Natural killer cell treated with Interleukin-12 subunit alpha and Interleukin-12 subunit beta and Interleukin-15 and Interleukin-18, amount 100 ng/mL, for 72 hours (primary cell): Measurements from ENCODE around the gene ANKEF1. TPM values are rescaled to one million over a fixed set of nuclear protein-coding genes. Genes with fewer than 3 reads are reported as not detected.
A peak's percentile ranks its signal among the peaks of the same experiment; 100 is the strongest.

Source experiments
- ATAC-seq, 2 donors: fragments of 150-1000 bp; cut with Tn5 transposase in 1 of 2; sonication (Bioruptor Pico), chemical (Tn5 transposase) in 1 of 2; 2 replicates each; pipeline ENCODE4 v1.10.0; 2021
- DNase-seq: peaks from one replicate; pipeline ENCODE4 v3.0.0; 2022; ENCODE audit warnings: low spot score
- H3K27ac Mint-ChIP-seq, 2 donors: 1 replicate in 1 of 2; 2 replicates in 1 of 2; pipeline ENCODE4 v1.8.0; 2022; ENCODE audit warnings: mixed read lengths in 2 of 2, mild to moderate bottlenecking in 1 of 2, moderate library complexity in 1 of 2
- H3K27me3 Mint-ChIP-seq, 2 donors: 1 replicate in 1 of 2; 2 replicates in 1 of 2; pipeline ENCODE4 v1.8.0; 2022; ENCODE audit warnings: mixed read lengths in 2 of 2
- H3K36me3 Mint-ChIP-seq: one replicate; pipeline ENCODE4 v1.8.0; 2022; ENCODE audit warnings: mixed read lengths
- H3K4me1 Mint-ChIP-seq, 2 donors: 1 replicate in 1 of 2; 2 replicates in 1 of 2; pipeline ENCODE4 v1.8.0; 2022; ENCODE audit warnings: low read depth in 2 of 2, mixed read lengths in 2 of 2, mild to moderate bottlenecking in 1 of 2
- H3K4me3 Mint-ChIP-seq: one replicate; pipeline ENCODE4 v1.8.0; 2022; ENCODE audit warnings: mixed read lengths
- H3K9me3 Mint-ChIP-seq: 2 replicates; pipeline ENCODE4 v1.8.0; 2022; ENCODE audit warnings: mixed read lengths
- total RNA-seq, 2 donors: library from RNA; stranded (reverse); gene quantifications; one replicate each; pipeline ENCODE4 v1.2.3, GENCODE V29; 2022

Gene ANKEF1
- 1 to 10 TPM; 1.8 to 4.4 TPM for total RNA-seq

DNA sequence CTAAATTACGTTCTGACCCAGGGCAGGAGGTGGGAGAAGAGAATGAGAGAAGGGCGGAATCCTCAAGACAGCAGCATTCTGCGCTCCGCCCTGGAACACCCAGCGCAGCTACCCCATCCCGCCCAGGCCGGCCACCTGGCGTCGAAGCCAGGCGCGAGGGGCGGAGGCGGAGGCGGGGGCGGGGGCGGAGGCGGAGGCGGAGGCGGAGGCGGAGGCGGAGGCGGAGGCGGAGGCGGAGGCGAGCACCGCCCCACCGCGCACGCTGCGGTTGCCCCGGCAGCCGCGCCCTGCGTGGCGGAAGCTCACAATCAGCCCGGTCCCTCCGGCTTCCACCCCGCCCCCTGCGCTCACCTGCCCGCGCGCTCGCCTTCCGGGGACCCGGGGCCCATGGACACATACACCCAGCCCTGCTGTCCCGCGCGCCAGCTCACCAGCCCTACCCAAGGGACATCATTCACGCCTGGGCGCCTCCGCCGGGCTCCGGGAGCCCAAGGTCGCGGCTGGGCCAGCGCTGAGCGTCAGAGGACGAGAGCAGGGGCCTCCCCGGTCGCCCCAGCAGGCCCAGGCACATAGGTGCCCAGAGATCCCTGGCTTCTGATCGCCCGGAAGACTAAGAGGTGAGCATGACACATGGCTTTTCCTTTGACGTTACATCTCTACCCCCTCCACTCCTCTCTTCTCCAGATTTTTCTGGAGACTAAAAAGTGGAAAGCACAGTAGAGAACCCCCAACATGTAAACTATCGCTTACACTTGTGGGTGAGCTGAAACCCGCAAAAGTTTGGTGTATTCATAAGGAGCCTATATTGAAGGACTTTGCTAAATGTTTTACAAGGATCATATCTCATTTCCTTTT is at the start of gene ANKEF1:
Gene ANKEF1 (plus strand): TSS at position 271 of the 855 bp plus-strand sequence. CDS start 3,315 bp downstream, outside the sequence.
- peak within 1 kb of the TSS in 1 of 2 donors; percentile 19 for H3K27ac Mint-ChIP-seq
- peak; percentile 96 to 99 for ATAC-seq
- peak; percentile 77 for DNase-seq
- H3K4me3 Mint-ChIP-seq, result peak within 1 kb of the TSS; percentile 79
- H3K4me1 Mint-ChIP-seq, result peaks cover 3 to 8% of the 10 kb centered on the region in 2 donors
- no peaks in the 10 kb centered on the region for H3K9me3 Mint-ChIP-seq
- peaks cover 8 to 11% of the 10 kb centered on the region in 2 donors for H3K27me3 Mint-ChIP-seq
- no peaks in the 10 kb centered on the region for H3K36me3 Mint-ChIP-seq

DNA sequence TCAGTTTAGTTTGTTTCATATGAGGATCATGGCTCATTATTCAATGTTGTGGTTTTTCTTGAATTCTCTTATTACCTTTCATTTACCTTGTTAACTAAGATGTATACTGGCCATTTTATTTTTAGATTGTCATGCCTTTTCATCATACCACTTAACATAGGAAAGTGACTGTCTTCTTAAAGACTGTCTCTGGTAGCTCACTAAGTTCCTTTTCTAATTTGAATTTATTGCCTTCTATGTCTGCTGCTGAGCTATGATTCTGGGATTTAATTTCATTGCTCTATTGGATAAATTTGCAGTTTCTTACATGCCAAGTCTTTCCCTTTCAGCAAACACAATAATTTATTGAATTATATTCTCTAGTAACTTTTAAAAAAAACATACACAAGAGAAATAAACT is 49.5 kb upstream of the ANKEF1 start:
- no peak for ATAC-seq
- Mint-ChIP-seq H3K27me3 (peaks cover 16 to 23% of the 10 kb centered on the region in 2 donors), H3K4me3 (no peak overlapping the region), H3K27ac (no peak overlapping the region), H3K9me3 (no peaks in the 10 kb centered on the region), H3K36me3 (no peaks in the 10 kb centered on the region), H3K4me1 (no peaks in the 10 kb centered on the region)
- DNase-seq, result no peak

DNA sequence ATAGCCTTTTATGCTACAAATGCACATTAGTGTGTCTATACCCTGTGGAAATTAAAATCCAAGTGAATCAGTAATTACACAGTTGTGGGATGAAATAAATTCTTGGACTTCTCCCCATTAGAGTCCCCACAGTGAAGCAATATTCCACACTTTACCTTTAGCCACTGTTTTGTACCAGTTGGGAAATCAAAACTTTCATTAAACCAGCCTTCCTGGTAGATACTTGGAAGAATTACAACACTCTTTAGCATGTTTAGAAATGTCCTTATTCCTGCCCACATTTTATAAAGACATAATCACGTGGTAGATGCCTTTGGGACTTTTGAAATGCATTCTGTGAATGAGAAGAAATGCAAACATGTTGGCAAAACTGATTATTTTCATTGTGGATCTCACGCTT is 49.0 kb upstream of the ANKEF1 start:
- Mint-ChIP-seq H3K4me1 (no peaks in the 10 kb centered on the region), H3K9me3 (no peaks in the 10 kb centered on the region), H3K4me3 (no peak overlapping the region), H3K27ac (no peak overlapping the region), H3K27me3 (peaks cover 16 to 23% of the 10 kb centered on the region in 2 donors), H3K36me3 (no peaks in the 10 kb centered on the region)
- ATAC-seq (no peak), DNase-seq (no peak)

DNA sequence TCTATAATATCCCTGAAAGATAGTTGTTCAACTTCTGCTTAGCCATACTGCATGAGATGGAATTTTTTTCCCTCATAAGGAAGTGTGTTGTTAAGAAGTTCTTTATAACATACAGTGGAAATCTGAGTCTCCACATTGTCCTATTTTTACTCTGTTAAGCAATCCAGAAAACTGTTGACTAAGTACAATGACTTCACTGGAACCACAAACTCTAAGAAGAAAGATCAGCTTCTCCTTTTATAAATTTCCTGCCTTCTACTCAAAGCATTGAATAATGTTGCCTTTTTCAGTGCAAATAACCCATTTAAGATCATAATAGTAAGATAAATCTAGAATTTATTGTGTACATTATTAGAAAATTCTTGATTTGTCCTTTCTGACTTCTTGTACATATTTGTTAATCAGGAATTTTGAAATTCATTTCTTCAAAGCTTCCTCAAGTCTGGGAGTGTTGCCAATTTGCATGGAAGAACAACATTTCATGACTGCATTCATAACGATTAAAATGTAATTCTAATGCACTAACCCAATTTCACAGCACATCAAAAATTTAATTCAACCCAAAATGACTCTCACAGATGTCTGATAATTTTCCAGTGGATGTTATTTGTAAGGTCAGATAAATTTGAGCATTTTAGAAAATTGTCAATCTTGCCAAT is 45.6 kb upstream of the ANKEF1 start:
- ATAC-seq (no peak), DNase-seq (no peak)
- no peaks in the 10 kb centered on the region for H3K4me1 Mint-ChIP-seq
- no peaks in the 10 kb centered on the region for H3K9me3 Mint-ChIP-seq
- H3K4me3 Mint-ChIP-seq, result no peak overlapping the region
- peaks cover 14 to 23% of the 10 kb centered on the region in 2 donors for H3K27me3 Mint-ChIP-seq
- no peaks in the 10 kb centered on the region for H3K36me3 Mint-ChIP-seq
- H3K27ac Mint-ChIP-seq, result no peak overlapping the region

DNA sequence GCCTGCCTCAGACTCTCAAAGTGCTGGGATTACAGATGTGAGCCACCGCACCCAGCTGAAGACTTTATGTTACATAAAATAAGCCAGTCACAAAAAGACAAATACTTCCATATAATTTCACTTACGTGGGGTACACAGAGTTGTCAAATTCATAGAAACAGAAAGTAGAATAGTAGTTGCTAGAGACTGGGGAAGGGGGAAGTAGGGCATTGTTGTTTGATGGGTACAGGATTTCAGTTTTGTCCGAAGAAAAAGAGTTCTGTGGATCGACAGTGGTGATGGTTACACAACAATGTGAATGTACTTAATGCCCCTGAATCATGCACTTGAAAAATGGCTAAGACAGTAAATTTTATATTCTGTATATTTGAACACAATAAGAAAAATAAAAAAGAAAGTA is 41.6 kb upstream of the ANKEF1 start:
- Mint-ChIP-seq H3K9me3 (no peaks in the 10 kb centered on the region), H3K4me1 (no peaks in the 10 kb centered on the region), H3K36me3 (no peaks in the 10 kb centered on the region), H3K27ac (no peak overlapping the region), H3K27me3 (peaks cover 3 to 9% of the 10 kb centered on the region in 2 donors), H3K4me3 (no peak overlapping the region)
- ATAC-seq (no peak), DNase-seq (no peak)

DNA sequence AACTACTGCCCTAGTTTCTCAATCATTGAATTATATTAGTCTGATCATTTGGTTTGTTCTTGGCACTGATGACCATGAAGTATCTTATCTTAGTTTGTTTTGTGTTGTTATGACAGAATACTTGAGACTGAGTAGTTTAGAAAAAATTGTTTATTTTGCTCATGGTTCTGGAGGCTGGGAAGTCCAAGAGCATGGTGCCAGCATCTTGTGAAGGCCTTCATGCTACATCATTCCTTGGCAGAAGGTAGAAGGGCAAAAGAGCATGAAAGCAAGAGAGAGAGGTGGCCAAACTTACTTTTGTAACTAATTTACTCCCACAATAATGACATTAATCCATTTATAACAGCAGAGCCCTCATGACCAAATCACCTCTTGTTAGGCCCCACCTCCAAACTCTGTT is 40.1 kb upstream of the ANKEF1 start:
- H3K27me3 Mint-ChIP-seq, result no peaks in the 10 kb centered on the region
- no peaks in the 10 kb centered on the region for H3K36me3 Mint-ChIP-seq
- H3K4me3 Mint-ChIP-seq, result no peak overlapping the region
- H3K27ac Mint-ChIP-seq, result no peak overlapping the region
- ATAC-seq (no peak), DNase-seq (no peak)
- H3K9me3 Mint-ChIP-seq, result no peaks in the 10 kb centered on the region
- H3K4me1 Mint-ChIP-seq, result no peaks in the 10 kb centered on the region

DNA sequence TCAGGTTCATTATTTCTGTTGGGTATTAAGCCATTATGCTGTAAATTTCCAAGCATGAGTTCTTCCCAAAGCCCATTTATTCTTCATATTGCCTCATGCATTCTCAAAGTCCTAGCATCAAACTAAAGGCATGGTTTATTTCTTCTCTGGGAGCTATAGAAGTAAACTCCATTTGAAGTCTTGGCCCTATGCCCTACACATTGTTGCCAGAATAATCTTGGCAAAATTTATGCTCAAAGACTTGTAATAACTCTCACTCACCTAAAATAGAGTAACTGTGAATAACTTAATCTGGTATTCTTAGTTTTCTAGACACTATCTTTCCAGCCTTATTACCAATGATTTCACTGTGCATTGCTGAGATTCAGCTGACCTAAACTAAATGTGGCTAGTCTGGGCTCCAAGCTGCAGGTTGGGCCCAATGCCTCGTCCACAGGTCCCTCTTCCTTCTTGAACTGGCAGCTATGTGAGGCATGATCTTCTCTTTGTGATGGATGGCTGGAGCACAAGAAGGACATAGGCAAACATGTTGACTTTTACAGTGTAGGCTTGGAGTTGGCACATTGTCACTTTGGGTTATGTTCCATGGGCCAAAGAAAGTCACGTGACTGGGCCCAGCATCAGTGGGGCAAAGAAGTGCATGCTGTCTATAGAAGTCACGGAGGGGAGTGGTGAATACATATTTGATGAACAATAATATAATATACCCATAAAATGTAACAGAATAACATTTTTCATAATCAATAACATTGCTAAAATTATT is 39.1 kb upstream of the ANKEF1 start:
- Mint-ChIP-seq H3K36me3 (no peaks in the 10 kb centered on the region), H3K4me3 (no peak overlapping the region), H3K27ac (no peak overlapping the region), H3K4me1 (no peaks in the 10 kb centered on the region), H3K9me3 (no peaks in the 10 kb centered on the region), H3K27me3 (no peaks in the 10 kb centered on the region)
- no peak for DNase-seq
- no peak for ATAC-seq

DNA sequence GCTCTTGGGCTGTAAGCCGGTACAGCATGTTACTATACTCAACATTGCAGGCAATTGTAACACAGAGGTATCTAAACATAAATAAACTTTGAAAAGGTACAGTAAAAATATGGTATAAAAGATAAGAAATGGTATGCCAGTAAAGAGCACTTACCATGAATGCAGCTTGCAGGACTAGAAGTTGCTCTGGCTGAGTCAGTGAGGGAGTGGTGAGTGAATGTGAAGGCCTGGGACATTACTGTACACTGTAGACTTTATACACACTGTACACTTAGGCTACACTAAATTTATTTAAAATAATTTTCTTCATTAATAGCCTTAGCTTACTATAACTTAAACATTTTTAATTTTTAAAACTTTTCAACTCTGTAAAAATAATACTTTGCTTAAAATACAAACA is 37.8 kb upstream of the ANKEF1 start:
- Mint-ChIP-seq H3K27me3 (no peaks in the 10 kb centered on the region), H3K36me3 (no peaks in the 10 kb centered on the region), H3K27ac (no peak overlapping the region), H3K9me3 (no peaks in the 10 kb centered on the region), H3K4me3 (no peak overlapping the region), H3K4me1 (no peaks in the 10 kb centered on the region)
- no peak for ATAC-seq
- no peak for DNase-seq

DNA sequence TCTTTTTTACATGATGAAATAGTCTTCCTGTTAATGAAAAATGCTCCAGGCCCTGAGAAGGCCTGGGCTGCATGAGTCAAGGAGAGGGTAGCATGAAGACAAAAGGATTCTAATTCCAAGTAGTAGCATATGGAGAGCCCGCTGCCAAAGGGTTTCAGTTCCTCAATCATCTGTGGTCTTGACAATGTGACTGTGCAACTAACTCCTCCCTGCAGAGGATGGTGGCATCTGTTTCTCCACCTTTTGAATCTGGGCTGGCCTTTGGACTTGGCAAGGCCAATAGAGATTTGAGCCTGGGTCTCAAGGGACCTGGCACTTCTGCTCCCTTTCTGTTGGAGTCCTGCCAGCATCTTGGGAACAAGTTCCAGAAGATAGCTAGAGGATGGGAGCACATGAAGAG is 35.1 kb upstream of the ANKEF1 start:
- no peak overlapping the region for H3K4me3 Mint-ChIP-seq
- no peaks in the 10 kb centered on the region for H3K4me1 Mint-ChIP-seq
- no peaks in the 10 kb centered on the region for H3K27me3 Mint-ChIP-seq
- H3K27ac Mint-ChIP-seq, result no peak overlapping the region
- no peak for DNase-seq
- H3K9me3 Mint-ChIP-seq, result no peaks in the 10 kb centered on the region
- ATAC-seq, result peak in 1 of 2 donors; percentile 13
- no peaks in the 10 kb centered on the region for H3K36me3 Mint-ChIP-seq

DNA sequence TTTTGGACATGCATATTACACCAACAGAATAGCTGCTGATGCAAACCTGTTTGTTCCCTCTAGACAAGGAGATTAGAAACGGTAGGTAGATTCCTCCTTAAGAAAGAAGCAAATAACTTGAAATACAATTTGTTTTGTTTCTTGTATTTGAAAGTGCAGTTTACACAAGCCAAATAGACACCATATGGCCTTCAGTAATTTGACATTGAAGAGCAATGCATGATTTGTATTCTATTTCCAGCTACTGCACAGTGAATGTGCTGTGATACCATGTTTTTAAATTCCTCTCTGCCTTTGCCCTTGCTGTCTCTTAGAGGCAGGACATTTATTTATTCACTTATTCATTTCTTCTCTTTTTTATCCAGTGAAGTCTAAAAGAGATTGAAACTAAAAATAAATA is 31.9 kb upstream of the ANKEF1 start:
- no peaks in the 10 kb centered on the region for H3K36me3 Mint-ChIP-seq
- H3K9me3 Mint-ChIP-seq, result no peaks in the 10 kb centered on the region
- peaks cover 4 to 11% of the 10 kb centered on the region in 2 donors for H3K27me3 Mint-ChIP-seq
- H3K4me3 Mint-ChIP-seq, result no peak overlapping the region
- no peak for DNase-seq
- no peaks in the 10 kb centered on the region for H3K4me1 Mint-ChIP-seq
- H3K27ac Mint-ChIP-seq, result no peak overlapping the region
- ATAC-seq, result no peak

DNA sequence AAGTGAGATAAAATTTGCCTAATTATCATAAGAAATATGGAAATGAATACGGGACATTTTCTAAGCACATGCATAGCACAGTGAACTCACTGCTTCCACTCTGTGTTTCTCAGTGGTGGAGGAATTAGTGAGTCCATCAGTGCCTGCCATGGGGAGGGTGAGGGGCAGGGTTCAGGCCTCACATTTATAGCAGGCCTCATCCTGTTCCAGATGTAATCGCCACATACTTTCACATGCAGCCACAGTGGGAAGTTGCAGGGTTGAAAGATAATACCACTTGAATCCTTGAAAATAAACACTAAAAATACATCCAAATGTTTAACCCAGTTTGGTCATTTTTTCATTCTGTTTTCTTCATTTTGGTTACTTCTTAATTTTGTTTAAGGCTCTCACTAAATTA is 29.9 kb upstream of the ANKEF1 start:
- ATAC-seq (no peak), DNase-seq (no peak)
- Mint-ChIP-seq H3K4me1 (no peaks in the 10 kb centered on the region), H3K27me3 (peaks cover 8 to 31% of the 10 kb centered on the region in 2 donors), H3K27ac (no peak overlapping the region), H3K36me3 (no peaks in the 10 kb centered on the region), H3K9me3 (no peaks in the 10 kb centered on the region), H3K4me3 (no peak overlapping the region)

DNA sequence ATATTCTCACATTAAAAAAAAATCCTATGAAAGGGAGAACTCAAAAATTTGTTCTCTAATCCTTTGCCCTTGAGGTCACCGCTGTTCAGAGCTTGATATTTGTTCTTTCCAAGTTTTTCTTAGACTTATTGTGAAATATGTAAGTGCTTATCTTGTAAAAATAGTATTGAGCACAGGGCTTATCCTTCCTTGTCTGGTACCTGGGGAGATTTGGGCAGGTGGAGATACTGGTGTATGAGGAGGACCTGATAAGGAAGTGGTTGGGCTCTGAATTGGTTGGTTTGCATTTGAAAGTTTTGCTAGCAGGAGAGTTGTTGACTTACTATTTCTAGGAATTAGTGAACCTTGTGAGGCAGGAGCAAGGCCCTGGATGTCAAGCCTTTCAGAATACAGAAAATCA is 28.9 kb upstream of the ANKEF1 start:
- Mint-ChIP-seq H3K27me3 (peaks cover 8 to 37% of the 10 kb centered on the region in 2 donors), H3K4me3 (no peak overlapping the region), H3K36me3 (no peaks in the 10 kb centered on the region), H3K9me3 (no peaks in the 10 kb centered on the region), H3K27ac (no peak overlapping the region), H3K4me1 (no peaks in the 10 kb centered on the region)
- ATAC-seq (no peak), DNase-seq (no peak)

DNA sequence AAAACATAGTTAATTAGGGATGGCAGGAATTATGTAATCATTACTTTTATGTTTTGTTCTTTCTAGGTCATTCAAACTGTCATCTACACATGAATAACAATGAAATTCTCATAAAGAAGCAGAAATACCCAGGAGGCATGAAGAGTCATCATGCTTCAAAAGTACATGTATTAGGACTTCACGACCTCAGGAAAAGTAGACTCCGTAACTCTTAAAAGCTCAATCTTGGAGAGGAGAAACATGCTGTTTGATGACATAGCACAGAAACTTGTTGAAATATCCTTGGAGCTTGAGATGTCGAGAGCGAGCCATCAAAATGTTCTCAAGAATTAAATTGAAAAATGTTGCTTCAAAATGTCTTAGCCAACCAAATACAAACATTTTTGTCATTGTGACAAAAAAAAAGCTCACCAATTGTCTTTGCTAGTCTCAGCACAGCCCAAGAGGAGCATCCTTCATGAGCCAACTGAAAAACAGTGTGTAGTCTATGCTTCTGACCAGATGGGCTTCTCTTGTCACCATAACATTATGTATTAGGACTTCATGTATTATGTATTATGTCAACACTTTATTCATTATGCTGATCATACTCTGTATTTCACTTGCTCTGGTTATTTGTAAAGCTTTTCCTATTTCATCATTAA is 28.2 kb upstream of the ANKEF1 start:
- Mint-ChIP-seq H3K27ac (no peak overlapping the region), H3K27me3 (peaks cover 8 to 37% of the 10 kb centered on the region in 2 donors), H3K4me3 (no peak overlapping the region), H3K9me3 (no peaks in the 10 kb centered on the region), H3K36me3 (no peaks in the 10 kb centered on the region), H3K4me1 (no peaks in the 10 kb centered on the region)
- ATAC-seq, result no peak
- no peak for DNase-seq
